ENCODE results near the gene PSMD1.
A peak's percentile ranks its signal among the peaks of the same experiment; 100 is the strongest.

Gene PSMD1

GRCh38 chr2:231049286-231050017 is 7.2 kb upstream of the PSMD1 start:
- peak overlapping the region; percentile 99 for H3K27ac ChIP-seq

GRCh38 chr2:231050018-231050901 is 6.4 kb upstream of the PSMD1 start:
- TF ChIP-seq ZFX (IDR thresholded peaks at IDR 0.05; ENCODE audit: borderline replicate concordance) = no peak
- TF ChIP-seq CTCF (IDR thresholded peaks at IDR 0.05) = no peak
- H3K27ac ChIP-seq = peak overlapping the region; percentile 99

More at GRCh38 chr2:231049286-231050017, 7.2 kb upstream of the PSMD1 start:
- TF ChIP-seq ZFX (IDR thresholded peaks at IDR 0.05; ENCODE audit: borderline replicate concordance) (no peak), CTCF (IDR thresholded peaks at IDR 0.05) (no peak)

- H3K27ac ChIP-seq = peak overlapping the region; percentile 99
- no peak for TF ChIP-seq ZFX (IDR thresholded peaks at IDR 0.05; ENCODE audit: borderline replicate concordance)
- no peak for TF ChIP-seq CTCF (IDR thresholded peaks at IDR 0.05)
Observed at GRCh38 chr2:231051116-231051515, 5.6 kb upstream of the PSMD1 start.

- H3K27ac ChIP-seq = peak overlapping the region; percentile 99
- TF ChIP-seq ZFX (IDR thresholded peaks at IDR 0.05; ENCODE audit: borderline replicate concordance) (no peak), CTCF (IDR thresholded peaks at IDR 0.05) (peak; percentile 98)
Observed at GRCh38 chr2:231052494-231053451, 3.9 kb upstream of the PSMD1 start.

GRCh38 chr2:231053846-231054245 is 2.8 kb upstream of the PSMD1 start:
- no peak overlapping the region for H3K27ac ChIP-seq
- no peak for TF ChIP-seq ZFX (IDR thresholded peaks at IDR 0.05; ENCODE audit: borderline replicate concordance)
- no peak for TF ChIP-seq CTCF (IDR thresholded peaks at IDR 0.05)

GRCh38 chr2:231057590-231057989 is 923 bp downstream of the PSMD1 start:
- H3K27ac ChIP-seq = peak overlapping the region; percentile 84
- TF ChIP-seq CTCF (IDR thresholded peaks at IDR 0.05) (no peak), ZFX (IDR thresholded peaks at IDR 0.05; ENCODE audit: borderline replicate concordance) (no peak)
